Osteoblast (primary cell): ENCODE measurements around the gene CLMP. TPM values are rescaled to one million over a fixed set of nuclear protein-coding genes. Genes with fewer than 3 reads are reported as not detected.

Experiments
- DNase-seq: peaks from one replicate; pipeline ENCODE4 v3.0.0; 2011; ENCODE audit warnings: low spot score, mixed read lengths; ENCODE audit not compliant: insufficient read length; ENCODE audit errors: missing footprints
- H2AFZ ChIP-seq: 2 replicates; pipeline ENCODE4 v1.6.0; 2011; ENCODE audit warnings: mild to moderate bottlenecking, low read length
- H3K27ac ChIP-seq: 2 replicates; pipeline ENCODE4 v1.5.1; 2011; ENCODE audit warnings: mild to moderate bottlenecking, low read depth, low read length, moderate library complexity
- H3K27me3 ChIP-seq: 2 replicates; pipeline ENCODE4 v1.6.0; 2012; ENCODE audit warnings: mild to moderate bottlenecking, control low read depth, inconsistent platforms, low read length, moderate library complexity; ENCODE audit not compliant: insufficient read depth
- H3K36me3 ChIP-seq: 2 replicates; pipeline ENCODE4 v1.5.1; 2011; ENCODE audit warnings: mild to moderate bottlenecking, low read length, control low read depth, moderate library complexity; ENCODE audit not compliant: insufficient read depth
- H3K4me1 ChIP-seq: 2 replicates; pipeline ENCODE4 v1.5.1; 2011; ENCODE audit warnings: mild to moderate bottlenecking, low read length, control low read depth, moderate library complexity; ENCODE audit not compliant: insufficient read depth
- H3K4me2 ChIP-seq: 2 replicates; pipeline ENCODE4 v1.6.0; 2011; ENCODE audit warnings: mild to moderate bottlenecking, low read length; ENCODE audit not compliant: insufficient read depth
- H3K4me3 ChIP-seq: fragments of 200-600 bp; sonication (generic); 3 replicates; pipeline ENCODE4 v1.5.1; 2012; ENCODE audit warnings: mild to moderate bottlenecking, low read length, inconsistent platforms; ENCODE audit not compliant: insufficient read depth
- H3K79me2 ChIP-seq: 2 replicates; pipeline ENCODE4 v1.6.0; 2012; ENCODE audit warnings: mild to moderate bottlenecking, low read length, control low read depth, inconsistent platforms; ENCODE audit not compliant: insufficient read depth
- H3K9me3 ChIP-seq: 2 replicates; pipeline ENCODE4 v1.5.1; 2011; ENCODE audit warnings: low read depth, low read length, control low read depth
- H4K20me1 ChIP-seq: 2 replicates; pipeline ENCODE4 v1.6.0; 2012; ENCODE audit warnings: mild to moderate bottlenecking, low read length, control low read depth; ENCODE audit not compliant: insufficient read depth
- total RNA-seq: library from RNA; depleted of rRNA; stranded (reverse); fragments of >200 nt; gene quantifications from 2 replicates; pipeline ENCODE4 v1.2.3, GENCODE V29; 2012
- TF ChIP-seq, protein P1 (sequence below): IDR thresholded peaks from 2 replicates; pipeline ENCODE4 v1.5.1; 2011; ENCODE audit warnings: mild to moderate bottlenecking, low read depth, low read length, moderate library complexity; ENCODE audit errors: extremely low read depth

The CLMP gene
- total RNA-seq, 1 donor, result 210 TPM

DNA sequence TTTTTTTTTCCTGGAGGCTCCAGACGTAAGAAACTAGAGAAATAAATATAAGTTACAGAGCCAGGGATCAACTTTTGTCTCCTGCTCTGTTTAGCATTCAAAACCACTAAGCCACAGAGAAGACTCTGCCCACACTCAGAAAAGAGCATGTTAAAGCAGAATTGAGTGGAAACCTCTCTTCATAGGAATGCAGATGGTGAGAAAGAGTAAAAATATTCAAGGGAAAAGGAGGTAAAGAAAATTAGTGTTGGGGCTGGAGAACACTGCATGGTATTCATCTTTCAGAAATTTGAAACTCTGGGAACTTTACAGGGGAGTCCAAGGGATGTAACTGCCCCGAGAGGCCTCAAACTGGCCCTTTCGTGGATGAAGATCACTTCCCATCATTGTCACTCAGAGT is 65.1 kb downstream of the CLMP start:
- peaks cover 56% of the 10 kb centered on the region for H3K79me2 ChIP-seq
- TF ChIP-seq, protein P1, sequence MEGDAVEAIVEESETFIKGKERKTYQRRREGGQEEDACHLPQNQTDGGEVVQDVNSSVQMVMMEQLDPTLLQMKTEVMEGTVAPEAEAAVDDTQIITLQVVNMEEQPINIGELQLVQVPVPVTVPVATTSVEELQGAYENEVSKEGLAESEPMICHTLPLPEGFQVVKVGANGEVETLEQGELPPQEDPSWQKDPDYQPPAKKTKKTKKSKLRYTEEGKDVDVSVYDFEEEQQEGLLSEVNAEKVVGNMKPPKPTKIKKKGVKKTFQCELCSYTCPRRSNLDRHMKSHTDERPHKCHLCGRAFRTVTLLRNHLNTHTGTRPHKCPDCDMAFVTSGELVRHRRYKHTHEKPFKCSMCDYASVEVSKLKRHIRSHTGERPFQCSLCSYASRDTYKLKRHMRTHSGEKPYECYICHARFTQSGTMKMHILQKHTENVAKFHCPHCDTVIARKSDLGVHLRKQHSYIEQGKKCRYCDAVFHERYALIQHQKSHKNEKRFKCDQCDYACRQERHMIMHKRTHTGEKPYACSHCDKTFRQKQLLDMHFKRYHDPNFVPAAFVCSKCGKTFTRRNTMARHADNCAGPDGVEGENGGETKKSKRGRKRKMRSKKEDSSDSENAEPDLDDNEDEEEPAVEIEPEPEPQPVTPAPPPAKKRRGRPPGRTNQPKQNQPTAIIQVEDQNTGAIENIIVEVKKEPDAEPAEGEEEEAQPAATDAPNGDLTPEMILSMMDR, result no peak

GRCh38 chr11:123125169-123125568 is 69.9 kb downstream of the CLMP start:
- Histone ChIP-seq H4K20me1 (no peaks in the 10 kb centered on the region), H3K9me3 (no peaks in the 10 kb centered on the region), H2AFZ (no peak overlapping the region), H3K4me1 (peaks cover 37% of the 10 kb centered on the region), H3K27ac (no peak overlapping the region), H3K4me2 (no peak overlapping the region), H3K36me3 (peaks cover 16% of the 10 kb centered on the region), H3K79me2 (peaks cover 82% of the 10 kb centered on the region), H3K27me3 (no peaks in the 10 kb centered on the region), H3K4me3 (no peak overlapping the region)
- no peak for DNase-seq
- TF ChIP-seq, protein P1, result no peak

More for the DNA sequence above, 65.1 kb downstream of the CLMP start:
- Histone ChIP-seq H3K27ac (peak overlapping the region; percentile 92), H3K4me1 (peaks cover 59% of the 10 kb centered on the region), H4K20me1 (no peaks in the 10 kb centered on the region), H3K4me3 (no peak overlapping the region), H2AFZ (no peak overlapping the region), H3K4me2 (peak overlapping the region; percentile 56), H3K9me3 (no peaks in the 10 kb centered on the region), H3K36me3 (peaks cover 8% of the 10 kb centered on the region), H3K27me3 (no peaks in the 10 kb centered on the region)
- DNase-seq, result peak; percentile 81

GRCh38 chr11:123122852-123123251 is 72.2 kb downstream of the CLMP start:
- Histone ChIP-seq H3K27me3 (no peaks in the 10 kb centered on the region), H3K9me3 (no peaks in the 10 kb centered on the region), H3K27ac (peak overlapping the region; percentile 84), H2AFZ (peak overlapping the region; percentile 23), H3K4me2 (peak overlapping the region; percentile 64), H3K79me2 (peaks cover 79% of the 10 kb centered on the region), H3K4me1 (peaks cover 33% of the 10 kb centered on the region), H4K20me1 (no peaks in the 10 kb centered on the region), H3K4me3 (peak overlapping the region; percentile 9), H3K36me3 (peaks cover 7% of the 10 kb centered on the region)
- TF ChIP-seq, protein P1, result no peak
- peak; percentile 61 for DNase-seq

DNA sequence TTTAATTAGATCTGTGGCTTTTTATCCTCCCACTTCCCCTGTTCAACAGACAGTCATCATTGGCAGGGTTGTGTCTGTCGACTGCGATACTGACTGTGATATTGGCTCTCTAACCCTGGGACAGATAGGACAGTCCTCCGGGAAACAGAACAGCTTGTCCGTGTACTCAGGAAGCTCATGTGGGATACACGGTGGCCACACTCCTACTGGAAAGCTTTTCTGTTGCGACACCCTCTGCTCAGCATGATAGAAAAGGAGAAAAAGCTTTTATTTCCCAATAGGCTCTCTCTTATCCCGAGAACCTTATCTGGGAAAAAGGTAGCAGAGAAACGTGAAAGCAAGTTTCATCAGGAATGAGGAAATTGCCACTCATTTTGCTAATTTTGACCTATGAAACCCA is 72.7 kb downstream of the CLMP start:
- Histone ChIP-seq H2AFZ (peak overlapping the region; percentile 23), H3K27ac (peak overlapping the region; percentile 84), H3K4me1 (peaks cover 36% of the 10 kb centered on the region), H4K20me1 (no peaks in the 10 kb centered on the region), H3K9me3 (no peaks in the 10 kb centered on the region), H3K27me3 (no peaks in the 10 kb centered on the region), H3K79me2 (peaks cover 78% of the 10 kb centered on the region), H3K36me3 (peaks cover 7% of the 10 kb centered on the region), H3K4me3 (peak overlapping the region; percentile 9), H3K4me2 (peak overlapping the region; percentile 64)
- TF ChIP-seq, protein P1, result no peak
- DNase-seq, result peak; percentile 71
